ENCODE data around the gene CNGB1. TPM values are rescaled to one million over a fixed set of nuclear protein-coding genes. Genes with fewer than 3 reads are reported as not detected.
"Not testable (repeated sequence)": the region's sequence is repeated elsewhere in the genome, so short reads cannot be mapped to it uniquely, and the experiment has no call there.

Gene CNGB1
- total RNA-seq, 2 experiments from 2014 or later: not detected

- TF ChIP-seq CTCF (conservative IDR thresholded peaks at IDR 0.05; ENCODE audit: low read length) (no peak), EZH2phosphoT487 (IDR thresholded peaks at IDR 0.05; ENCODE audit: borderline replicate concordance, low read depth, low read length) (no peak)
- H4K20me1 ChIP-seq (ENCODE audit: insufficient read depth, low read length): no peaks in the 10 kb centered on the region
- no peaks in the 10 kb centered on the region for H3K4me1 ChIP-seq (ENCODE audit: insufficient read depth, low read length, poor library complexity, severe bottlenecking)
- no TSS peak for BruUV-seq (replicated peaks)
- no peaks in the 10 kb centered on the region for H3K9me3 ChIP-seq (ENCODE audit: low read length)
- H3K4me3 ChIP-seq (ENCODE audit: low read depth, low read length, poor library complexity, severe bottlenecking): no peak overlapping the region
- no peaks in the 10 kb centered on the region for H3K79me2 ChIP-seq (ENCODE audit: insufficient read depth, low read depth, low read length)
- CTCF ChIA-PET (ENCODE audit: unreplicated experiment): no interaction called here
- H3K36me3 ChIP-seq (ENCODE audit: insufficient read depth, low read length): no peaks in the 10 kb centered on the region
- intact Hi-C loops (cut with micrococcal nuclease; ENCODE audit: unreplicated experiment): no loop called here
- H2AFZ ChIP-seq (ENCODE audit: low read length): no peak overlapping the region
- H3K27ac ChIP-seq (ENCODE audit: low read depth, low read length, poor library complexity, severe bottlenecking): no peak overlapping the region
- no peak for DNase-seq (ENCODE audit: low spot score)
- no peaks in the 10 kb centered on the region for H3K9me2 ChIP-seq (ENCODE audit: insufficient read depth, low read length)
- POLR2A ChIA-PET: interaction anchor here (0.6 to 0.7 kb wide), 2 partner anchors 16 to 312 kb away, joined by 3 read pairs; no protein-coding TSS in a partner anchor
- H3K4me2 ChIP-seq (ENCODE audit: low read length): no peak overlapping the region
Observed at GRCh38 chr16:57855188-57855587, 115.7 kb downstream of the CNGB1 start.

GRCh38 chr16:57852189-57852588, 118.7 kb downstream of the CNGB1 start:
- TF ChIP-seq CTCF (conservative IDR thresholded peaks at IDR 0.05; ENCODE audit: low read length) (no peak), EZH2phosphoT487 (IDR thresholded peaks at IDR 0.05; ENCODE audit: borderline replicate concordance, low read depth, low read length) (no peak)
- CTCF ChIA-PET (ENCODE audit: unreplicated experiment): no interaction called here
- DNase-seq (ENCODE audit: low spot score): no peak
- POLR2A ChIA-PET: interaction anchor here (0.6 to 0.7 kb wide), 2 partner anchors 29 to 1280 kb away, joined by 3 to 4 read pairs; no protein-coding TSS in a partner anchor
- Histone ChIP-seq H3K79me2 (ENCODE audit: insufficient read depth, low read depth, low read length) (no peaks in the 10 kb centered on the region), H3K9me3 (ENCODE audit: low read length) (no peaks in the 10 kb centered on the region), H3K27ac (ENCODE audit: low read depth, low read length, poor library complexity, severe bottlenecking) (no peak overlapping the region), H3K4me3 (ENCODE audit: low read depth, low read length, poor library complexity, severe bottlenecking) (no peak overlapping the region), H3K4me1 (ENCODE audit: insufficient read depth, low read length, poor library complexity, severe bottlenecking) (no peaks in the 10 kb centered on the region), H4K20me1 (ENCODE audit: insufficient read depth, low read length) (no peaks in the 10 kb centered on the region), H3K36me3 (ENCODE audit: insufficient read depth, low read length) (no peaks in the 10 kb centered on the region), H3K9me2 (ENCODE audit: insufficient read depth, low read length) (no peaks in the 10 kb centered on the region), H3K4me2 (ENCODE audit: low read length) (no peak overlapping the region), H2AFZ (ENCODE audit: low read length) (no peak overlapping the region)
- no TSS peak for BruUV-seq (replicated peaks)
- intact Hi-C loops (cut with micrococcal nuclease; ENCODE audit: unreplicated experiment): no loop called here

GRCh38 chr16:57848181-57848580, 122.7 kb downstream of the CNGB1 start:
- ChIA-PET POLR2A (no interaction called here), CTCF (ENCODE audit: unreplicated experiment) (no interaction called here)
- Histone ChIP-seq H3K27ac (ENCODE audit: low read depth, low read length, poor library complexity, severe bottlenecking) (no peak overlapping the region), H3K4me3 (ENCODE audit: low read depth, low read length, poor library complexity, severe bottlenecking) (no peak overlapping the region), H3K4me2 (ENCODE audit: low read length) (no peak overlapping the region), H3K9me2 (ENCODE audit: insufficient read depth, low read length) (no peaks in the 10 kb centered on the region), H2AFZ (ENCODE audit: low read length) (no peak overlapping the region), H3K4me1 (ENCODE audit: insufficient read depth, low read length, poor library complexity, severe bottlenecking) (no peaks in the 10 kb centered on the region), H3K9me3 (ENCODE audit: low read length) (no peaks in the 10 kb centered on the region), H4K20me1 (ENCODE audit: insufficient read depth, low read length) (no peaks in the 10 kb centered on the region), H3K36me3 (ENCODE audit: insufficient read depth, low read length) (no peaks in the 10 kb centered on the region), H3K79me2 (ENCODE audit: insufficient read depth, low read depth, low read length) (no peaks in the 10 kb centered on the region)
- no peak for DNase-seq (ENCODE audit: low spot score)
- intact Hi-C loops (cut with micrococcal nuclease; ENCODE audit: unreplicated experiment): no loop called here
- BruUV-seq (replicated peaks): no TSS peak
- TF ChIP-seq CTCF (conservative IDR thresholded peaks at IDR 0.05; ENCODE audit: low read length): no peak
- no peak for TF ChIP-seq EZH2phosphoT487 (IDR thresholded peaks at IDR 0.05; ENCODE audit: borderline replicate concordance, low read depth, low read length)

- H3K9me2 ChIP-seq (ENCODE audit: insufficient read depth, low read length); H3K9me3 ChIP-seq (ENCODE audit: low read length); H3K4me2 ChIP-seq (ENCODE audit: low read length); intact Hi-C loops (cut with micrococcal nuclease; ENCODE audit: unreplicated experiment); H3K36me3 ChIP-seq (ENCODE audit: insufficient read depth, low read length); H3K4me3 ChIP-seq (ENCODE audit: low read depth, low read length, poor library complexity, severe bottlenecking); H3K79me2 ChIP-seq (ENCODE audit: insufficient read depth, low read depth, low read length); DNase-seq (ENCODE audit: low spot score); H4K20me1 ChIP-seq (ENCODE audit: insufficient read depth, low read length); H3K27ac ChIP-seq (ENCODE audit: low read depth, low read length, poor library complexity, severe bottlenecking); BruUV-seq (replicated peaks); H2AFZ ChIP-seq (ENCODE audit: low read length); POLR2A ChIA-PET; H3K4me1 ChIP-seq (ENCODE audit: insufficient read depth, low read length, poor library complexity, severe bottlenecking): not testable (repeated sequence)
- CTCF ChIA-PET (ENCODE audit: unreplicated experiment): interaction anchor here (0.6 kb wide), 1 partner anchor 15 kb away, joined by 3 read pairs; no protein-coding TSS in a partner anchor
Observed at GRCh38 chr16:57846931-57847330, 124.0 kb downstream of the CNGB1 start.

All from OCI-LY7 (cell line).